Limb (tissue), 2 donors: ENCODE results near the gene BTRC.

Experiments
- DNase-seq, 2 donors: peaks; one replicate each; pipeline ENCODE4 v3.0.0-alpha.2; 2016; ENCODE audit errors: extremely low spot score in 2 of 2

Gene BTRC

GRCh38 chr10:101535949-101536348, 182.0 kb downstream of the BTRC start:
- no peak for DNase-seq

GRCh38 chr10:101536800-101537199, 182.8 kb downstream of the BTRC start:
- DNase-seq, result no peak

GRCh38 chr10:101538446-101538845, 184.5 kb downstream of the BTRC start:
- peak in 1 of 2 donors; percentile 27 for DNase-seq

GRCh38 chr10:101545898-101546297, 191.9 kb downstream of the BTRC start:
- no peak for DNase-seq

- DNase-seq, result no peak
Measured at GRCh38 chr10:101550965-101551364, 197.0 kb downstream of the BTRC start.

GRCh38 chr10:101552442-101552841, 198.5 kb downstream of the BTRC start:
- no peak for DNase-seq

GRCh38 chr10:101557541-101557940, 203.6 kb downstream of the BTRC start:
- no peak for DNase-seq

GRCh38 chr10:101558204-101558603, 204.2 kb downstream of the BTRC start:
- DNase-seq, result no peak

GRCh38 chr10:101558671-101559595, 205.0 kb downstream of the BTRC start:
- DNase-seq, result no peak

GRCh38 chr10:101559596-101560297, 205.8 kb downstream of the BTRC start:
- no peak for DNase-seq

- DNase-seq, result no peak
Measured at GRCh38 chr10:101560298-101561067, 206.5 kb downstream of the BTRC start.

- no peak for DNase-seq
Measured at GRCh38 chr10:101561068-101561915, 207.3 kb downstream of the BTRC start.

GRCh38 chr10:101562231-101562630, 208.3 kb downstream of the BTRC start:
- DNase-seq, result no peak

GRCh38 chr10:101563007-101563406, 209.0 kb downstream of the BTRC start:
- no peak for DNase-seq

- no peak for DNase-seq
Measured at GRCh38 chr10:101563497-101564040, 209.6 kb downstream of the BTRC start.

- no peak for DNase-seq
Measured at GRCh38 chr10:101564490-101564991, 210.6 kb downstream of the BTRC start.

GRCh38 chr10:101565370-101565900, 211.5 kb downstream of the BTRC start:
- DNase-seq, result no peak

GRCh38 chr10:101565936-101566332, 212.0 kb downstream of the BTRC start:
- DNase-seq, result no peak

- DNase-seq, result peak; percentile 8 to 70
Measured at GRCh38 chr10:101566333-101567164, 212.6 kb downstream of the BTRC start.
